Large intestine (tissue), 3 donors: ENCODE measurements around the gene NCAM1. TPM values are rescaled to one million over a fixed set of nuclear protein-coding genes. Genes with fewer than 3 reads are reported as not detected.

ENCODE experiments used
- DNase-seq, 2 donors: peaks; one replicate each; pipeline versions ENCODE4 v3.0.0 to v3.0.0-alpha.2; 2013
- H3K27ac ChIP-seq: one replicate; pipeline ENCODE4 v1.5.1; 2013; ENCODE audit warnings: low read length
- H3K27me3 ChIP-seq: 2 replicates; pipeline ENCODE4 v1.6.1; 2013; ENCODE audit warnings: low read length; ENCODE audit not compliant: control insufficient read depth, insufficient read depth
- H3K36me3 ChIP-seq: 2 replicates; pipeline ENCODE4 v1.6.1; 2013; ENCODE audit warnings: low read length; ENCODE audit not compliant: control insufficient read depth, insufficient read depth
- H3K4me1 ChIP-seq: one replicate; pipeline ENCODE4 v1.6.1; 2013; ENCODE audit warnings: low read length; ENCODE audit not compliant: control insufficient read depth, insufficient read depth
- H3K4me3 ChIP-seq: one replicate; pipeline ENCODE4 v1.5.1; 2013; ENCODE audit warnings: low read length
- H3K9me3 ChIP-seq: one replicate; pipeline ENCODE4 v1.6.1; 2013; ENCODE audit warnings: mild to moderate bottlenecking, low read depth, low read length, moderate library complexity; ENCODE audit not compliant: control insufficient read depth
- WGBS: methylation state at CpG from one replicate; pipeline ENCODE4 v1.1.5; 2013; ENCODE audit warnings: low lambda C conversion rate; ENCODE audit not compliant: insufficient coverage; 5-methylcytosine and 5-hydroxymethylcytosine counted together
- polyA plus RNA-seq: library from polyadenylated mRNA; unstranded; fragments of 120-200 nt; gene quantifications from one replicate; pipeline ENCODE4 v1.2.1, GENCODE V29; 2013

Gene NCAM1
- polyA plus RNA-seq, 1 donor, result 63.0 TPM

DNA sequence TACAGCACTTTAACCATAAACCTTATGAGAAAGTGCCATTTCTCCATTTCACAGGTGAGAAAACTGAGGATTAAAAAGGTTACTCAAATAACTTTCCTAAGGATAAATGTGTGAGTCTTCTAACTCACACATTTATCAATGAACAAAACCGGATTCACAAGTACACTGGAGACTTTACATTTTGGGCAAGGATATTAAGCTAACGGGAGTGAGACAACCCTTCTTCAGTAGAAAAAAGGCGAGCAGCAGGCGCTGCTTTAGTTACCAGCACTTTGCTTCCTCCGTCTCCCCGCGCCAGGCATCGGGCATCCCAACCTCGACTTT lies 352.8 kb downstream of the NCAM1 start:
- WGBS, result no CpG with 5 or more reads among the region's 9 CpGs
- H3K4me3 ChIP-seq, result peak overlapping the region; percentile 41
- peak overlapping the region; percentile 39 for H3K27ac ChIP-seq
- peaks cover 9% of the 10 kb centered on the region for H3K4me1 ChIP-seq
- DNase-seq, result no peak
- peaks cover 6% of the 10 kb centered on the region for H3K36me3 ChIP-seq
- H3K27me3 ChIP-seq, result no peaks in the 10 kb centered on the region
- no peaks in the 10 kb centered on the region for H3K9me3 ChIP-seq

GRCh38 chr11:113314389-113315301 lies 353.4 kb downstream of the NCAM1 start, which contains the start of gene TTC12:
Gene TTC12 (plus strand): TSS chr11:113314583. CDS start chr11:113316258, 1,675 bp downstream.
- H3K4me1 ChIP-seq, result peaks cover 9% of the 10 kb centered on the region
- H3K9me3 ChIP-seq, result no peaks in the 10 kb centered on the region
- peak within 1 kb of the TSS; percentile 86 for H3K27ac ChIP-seq
- H3K27me3 ChIP-seq, result no peaks in the 10 kb centered on the region
- peaks cover 9% of the 10 kb centered on the region for H3K36me3 ChIP-seq
- peak; percentile 91 to 97 for DNase-seq
- peak within 1 kb of the TSS; percentile 82 for H3K4me3 ChIP-seq
- WGBS, result no CpG with 5 or more reads among the region's 64 CpGs

GRCh38 chr11:113315811-113316210 lies 354.6 kb downstream of the NCAM1 start:
- Histone ChIP-seq H3K27me3 (no peaks in the 10 kb centered on the region), H3K36me3 (peaks cover 10% of the 10 kb centered on the region), H3K4me3 (no peak overlapping the region), H3K4me1 (peaks cover 9% of the 10 kb centered on the region), H3K27ac (no peak overlapping the region), H3K9me3 (no peaks in the 10 kb centered on the region)
- WGBS, result 57% methylated on average over 1 of the region's 6 CpGs
- DNase-seq, result no peak

- Histone ChIP-seq H3K27ac (no peak overlapping the region), H3K4me3 (no peak overlapping the region), H3K36me3 (peaks cover 10% of the 10 kb centered on the region), H3K9me3 (no peaks in the 10 kb centered on the region), H3K27me3 (no peaks in the 10 kb centered on the region), H3K4me1 (peaks cover 9% of the 10 kb centered on the region)
- no peak for DNase-seq
- no CpG with 5 or more reads among the region's 1 CpG for WGBS
These were observed 355.0 kb downstream of the NCAM1 start for GRCh38 chr11:113316256-113316655.

DNA sequence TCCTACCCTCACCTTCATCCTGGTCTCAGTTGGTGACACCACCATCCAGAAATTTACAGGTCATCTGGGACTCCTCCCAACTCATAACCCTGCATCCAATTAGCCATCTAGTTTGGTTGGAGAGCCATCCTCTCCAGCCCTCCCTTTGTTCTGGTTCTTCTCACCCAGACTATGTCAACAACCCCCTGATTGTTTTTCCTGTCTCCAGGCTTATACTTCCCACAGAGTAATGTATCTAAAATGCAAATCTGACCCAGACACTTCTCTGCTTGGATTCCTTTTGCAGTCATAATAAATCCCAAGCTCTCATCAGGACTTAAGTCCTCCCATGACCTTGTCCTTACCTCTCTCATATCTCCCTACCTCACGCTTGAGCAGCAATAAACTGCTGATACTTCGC lies 356.1 kb downstream of the NCAM1 start:
- peaks cover 9% of the 10 kb centered on the region for H3K4me1 ChIP-seq
- no CpG with 5 or more reads among the region's 2 CpGs for WGBS
- no peak overlapping the region for H3K4me3 ChIP-seq
- H3K9me3 ChIP-seq, result no peaks in the 10 kb centered on the region
- no peak overlapping the region for H3K27ac ChIP-seq
- no peak for DNase-seq
- H3K36me3 ChIP-seq, result peaks cover 10% of the 10 kb centered on the region
- no peaks in the 10 kb centered on the region for H3K27me3 ChIP-seq

- H3K27me3 ChIP-seq, result no peaks in the 10 kb centered on the region
- H3K36me3 ChIP-seq, result peaks cover 16% of the 10 kb centered on the region
- no peaks in the 10 kb centered on the region for H3K9me3 ChIP-seq
- no peak for DNase-seq
- WGBS, result 100% methylated on average over 1 of the region's 4 CpGs
- H3K4me3 ChIP-seq, result no peak overlapping the region
- no peak overlapping the region for H3K27ac ChIP-seq
- H3K4me1 ChIP-seq, result peaks cover 6% of the 10 kb centered on the region
These were observed 357.9 kb downstream of the NCAM1 start for GRCh38 chr11:113319085-113319484.

GRCh38 chr11:113322158-113322557 lies 360.9 kb downstream of the NCAM1 start:
- DNase-seq, result no peak
- Histone ChIP-seq H3K27ac (no peak overlapping the region), H3K4me1 (no peaks in the 10 kb centered on the region), H3K36me3 (peaks cover 34% of the 10 kb centered on the region), H3K9me3 (no peaks in the 10 kb centered on the region), H3K27me3 (no peaks in the 10 kb centered on the region), H3K4me3 (no peak overlapping the region)
- 76% methylated on average over 2 of the region's 4 CpGs for WGBS

- peaks cover 32% of the 10 kb centered on the region for H3K36me3 ChIP-seq
- no peaks in the 10 kb centered on the region for H3K27me3 ChIP-seq
- WGBS, result 100% methylated on average over 3 of the region's 5 CpGs
These were observed 363.0 kb downstream of the NCAM1 start for GRCh38 chr11:113324250-113324649.

More at GRCh38 chr11:113324250-113324649, 363.0 kb downstream of the NCAM1 start:
- H3K4me3 ChIP-seq, result no peak overlapping the region
- no peak overlapping the region for H3K27ac ChIP-seq
- no peaks in the 10 kb centered on the region for H3K9me3 ChIP-seq
- DNase-seq, result no peak
- no peaks in the 10 kb centered on the region for H3K4me1 ChIP-seq
